Activated T-helper 1 cell treated with anti-CD3 and anti-CD28 coated beads, Interleukin-12 subunit alpha, Interleukin-12 subunit beta, Interleukin-2, Interleukin-4 antibody, amounts not matched to agents 30 ng/mL and 10 ng/mL and 1 ng/mL, durations not matched to agents 14 hours and 24 hours and 36 hours (primary cell): Measurements from ENCODE around the gene IL1RAPL1. TPM values are rescaled to one million over a fixed set of nuclear protein-coding genes. Genes with fewer than 3 reads are reported as not detected.
"Not testable (repeated sequence)": the region's sequence is repeated elsewhere in the genome, so short reads cannot be mapped to it uniquely, and the experiment has no call there.

Experiments
- DNase-seq: peaks from one replicate; pipeline ENCODE4 v3.0.0; 2021; ENCODE audit warnings: low spot score
- H3K27ac Mint-ChIP-seq: one replicate; pipeline ENCODE4 v1.8.0; 2021; ENCODE audit warnings: mild to moderate bottlenecking, mixed read lengths
- H3K27me3 Mint-ChIP-seq: one replicate; pipeline ENCODE4 v1.8.0; 2022; ENCODE audit warnings: mild to moderate bottlenecking, moderate library complexity, mixed read lengths; ENCODE audit not compliant: insufficient read depth
- H3K36me3 Mint-ChIP-seq: one replicate; pipeline ENCODE4 v1.8.0; 2021; ENCODE audit warnings: low read depth, mixed read lengths
- H3K4me1 Mint-ChIP-seq: one replicate; pipeline ENCODE4 v1.8.0; 2021; ENCODE audit warnings: low read depth, mixed read lengths
- H3K4me3 Mint-ChIP-seq: one replicate; pipeline ENCODE4 v1.8.0; 2021; ENCODE audit warnings: mild to moderate bottlenecking, moderate library complexity, mixed read lengths
- H3K9me3 Mint-ChIP-seq: one replicate; pipeline ENCODE4 v1.8.0; 2021; ENCODE audit warnings: mixed read lengths
- intact Hi-C: fragments of 100-400 bp; cut with micrococcal nuclease; formaldehyde crosslinking; loops from one replicate; pipeline ENCODE4 v1.15.1; 2024
- total RNA-seq: library from RNA; stranded (reverse); gene quantifications from 2 replicates; pipeline ENCODE4 v1.2.3, GENCODE V29; 2022

The IL1RAPL1 gene
- total RNA-seq, 1 donor from 2014 or later, result not detected

DNA sequence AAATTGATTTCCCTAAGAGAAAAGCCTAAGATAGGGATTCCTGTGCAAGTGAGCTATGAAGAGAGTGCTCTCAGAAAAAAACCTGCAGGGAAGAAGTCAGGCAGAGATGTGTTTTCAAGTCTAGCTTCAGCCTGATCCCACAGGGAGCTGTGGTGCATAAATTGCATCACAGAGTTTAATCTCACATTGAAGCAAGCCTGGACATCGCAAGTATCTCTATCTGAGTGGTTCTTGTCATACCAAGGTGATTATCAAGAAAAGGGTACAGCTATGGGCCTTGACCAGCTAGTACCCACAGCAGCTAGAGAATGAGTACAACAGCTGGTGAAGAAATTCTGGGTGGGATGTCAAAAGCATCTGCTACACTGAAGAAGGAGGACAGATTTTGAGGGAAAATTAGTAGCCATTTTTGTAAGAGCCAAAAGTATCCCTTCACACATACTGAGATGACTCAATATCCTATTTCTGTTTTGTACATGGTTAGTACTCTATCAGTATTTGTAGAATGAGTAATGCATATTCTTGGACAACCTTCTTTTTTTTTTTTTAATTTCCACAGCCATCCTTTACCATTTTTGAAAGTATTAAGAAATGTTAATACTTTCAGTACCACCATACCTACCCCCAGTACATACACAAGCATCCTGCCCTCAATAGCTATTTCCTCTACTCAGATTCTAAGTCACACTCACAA lies 708.9 kb downstream of the IL1RAPL1 start:
- intact Hi-C loops, result no loop called here
- no peaks in the 10 kb centered on the region for H3K4me1 Mint-ChIP-seq

DNA sequence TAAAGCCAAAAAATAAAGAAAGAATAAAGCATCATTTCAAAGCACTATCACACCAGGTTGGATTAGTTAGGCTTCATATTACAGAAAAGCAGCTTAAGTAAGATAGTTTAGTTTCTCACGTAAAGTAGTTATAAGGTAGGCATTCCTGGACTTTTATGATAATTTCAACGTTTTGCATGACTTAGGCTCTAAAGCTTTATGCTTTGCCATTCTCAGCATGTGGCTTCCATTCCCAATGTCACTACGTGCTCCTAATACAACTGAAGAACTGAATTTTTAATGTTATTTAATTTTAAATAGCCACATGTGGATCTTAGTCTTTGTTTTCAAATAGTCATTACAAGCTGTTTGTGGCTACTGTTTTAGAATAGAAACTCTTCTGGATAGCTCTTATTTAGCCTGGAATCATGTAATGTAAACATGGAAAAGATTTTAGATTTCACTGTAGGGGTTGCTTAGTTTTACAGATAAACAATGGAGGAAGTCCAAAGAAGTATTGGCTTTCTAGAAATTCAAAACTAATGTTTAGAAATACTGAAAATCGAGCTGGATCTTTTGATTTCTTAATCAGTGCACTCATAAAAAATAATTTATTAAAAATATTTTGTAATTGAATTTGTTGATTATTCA lies 710.0 kb downstream of the IL1RAPL1 start:
- no peak overlapping the region for H3K4me3 Mint-ChIP-seq
- H3K27me3 Mint-ChIP-seq, result no peaks in the 10 kb centered on the region
- intact Hi-C loops, result no loop called here
- H3K4me1 Mint-ChIP-seq, result no peaks in the 10 kb centered on the region
- no peaks in the 10 kb centered on the region for H3K9me3 Mint-ChIP-seq
- H3K27ac Mint-ChIP-seq, result no peak overlapping the region
- DNase-seq, result no peak
- no peaks in the 10 kb centered on the region for H3K36me3 Mint-ChIP-seq

More for the DNA sequence above, 708.9 kb downstream of the IL1RAPL1 start:
- Mint-ChIP-seq H3K27me3 (no peaks in the 10 kb centered on the region), H3K27ac (no peak overlapping the region), H3K4me3 (no peak overlapping the region), H3K9me3 (no peaks in the 10 kb centered on the region), H3K36me3 (no peaks in the 10 kb centered on the region)
- no peak for DNase-seq

DNA sequence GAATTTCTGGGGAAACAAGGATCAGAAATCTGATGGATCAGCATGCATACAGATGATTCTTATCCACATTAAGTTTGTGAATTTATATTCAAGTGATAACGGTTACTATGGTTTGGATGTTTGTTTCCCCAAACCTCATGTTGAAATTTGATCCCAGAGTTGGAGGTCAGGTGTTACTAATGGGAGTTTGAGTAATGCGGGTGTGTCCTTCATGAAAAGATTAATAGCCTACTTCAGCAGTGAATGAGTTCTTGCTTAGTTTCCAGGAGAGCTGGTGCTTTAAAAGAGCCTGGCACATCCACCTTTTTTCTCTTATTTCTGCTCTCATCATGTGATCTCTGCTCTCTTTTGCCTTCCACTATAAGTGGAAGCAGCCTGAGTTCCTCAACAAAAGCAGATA lies 712.4 kb downstream of the IL1RAPL1 start:
- no peaks in the 10 kb centered on the region for H3K9me3 Mint-ChIP-seq
- H3K4me3 Mint-ChIP-seq, result no peak overlapping the region
- H3K27ac Mint-ChIP-seq, result no peak overlapping the region
- intact Hi-C loops, result no loop called here
- H3K27me3 Mint-ChIP-seq, result no peaks in the 10 kb centered on the region
- H3K4me1 Mint-ChIP-seq, result no peaks in the 10 kb centered on the region
- DNase-seq, result no peak
- H3K36me3 Mint-ChIP-seq, result no peaks in the 10 kb centered on the region

DNA sequence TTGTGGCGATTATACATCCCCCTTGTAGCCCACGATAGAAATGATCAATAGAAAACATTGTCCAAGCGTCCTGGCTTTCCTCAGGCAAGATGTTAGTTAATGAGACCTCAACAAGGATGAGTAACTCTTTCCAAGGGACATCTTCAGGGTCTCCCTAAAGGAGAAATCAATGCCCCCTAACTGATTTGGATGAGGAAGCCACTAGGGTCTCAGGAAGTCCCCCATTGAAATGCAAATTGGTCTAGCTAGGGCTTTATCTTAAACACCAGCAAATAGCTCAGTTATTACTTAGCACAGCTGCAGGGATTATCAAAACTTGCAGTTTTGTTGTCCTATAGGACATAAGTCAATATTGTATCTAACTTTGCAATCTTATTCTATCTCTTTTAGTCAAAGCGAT lies 721.5 kb downstream of the IL1RAPL1 start:
- Mint-ChIP-seq H3K27ac (no peak overlapping the region), H3K4me1 (no peaks in the 10 kb centered on the region), H3K36me3 (no peaks in the 10 kb centered on the region), H3K4me3 (no peak overlapping the region), H3K27me3 (no peaks in the 10 kb centered on the region), H3K9me3 (peaks cover 4% of the 10 kb centered on the region)
- DNase-seq, result no peak
- intact Hi-C loops, result no loop called here

DNA sequence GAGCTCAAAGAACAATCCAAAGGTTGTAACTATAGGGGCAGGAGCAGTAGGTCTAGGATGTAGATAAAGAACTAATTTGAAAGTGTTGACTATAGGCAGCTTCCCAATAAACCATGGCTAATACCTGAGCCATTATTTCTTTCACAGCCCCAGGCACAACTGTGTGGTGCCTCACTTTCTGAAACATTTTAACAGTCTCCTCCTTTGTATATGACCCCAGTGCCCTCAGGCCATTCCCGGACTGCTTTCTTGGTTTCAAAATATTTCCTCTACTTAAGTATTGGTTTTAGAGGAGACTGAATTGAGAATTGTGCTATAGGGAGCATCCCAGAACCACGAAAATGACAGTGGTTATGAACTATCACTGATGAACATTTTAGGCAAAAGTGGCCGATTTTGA lies 728.7 kb downstream of the IL1RAPL1 start:
- H3K4me3 Mint-ChIP-seq, result no peak overlapping the region
- H3K36me3 Mint-ChIP-seq, result no peaks in the 10 kb centered on the region
- no peaks in the 10 kb centered on the region for H3K9me3 Mint-ChIP-seq
- H3K27me3 Mint-ChIP-seq, result no peaks in the 10 kb centered on the region
- no peak overlapping the region for H3K27ac Mint-ChIP-seq
- H3K4me1 Mint-ChIP-seq, result no peaks in the 10 kb centered on the region
- intact Hi-C loops, result no loop called here
- no peak for DNase-seq

DNA sequence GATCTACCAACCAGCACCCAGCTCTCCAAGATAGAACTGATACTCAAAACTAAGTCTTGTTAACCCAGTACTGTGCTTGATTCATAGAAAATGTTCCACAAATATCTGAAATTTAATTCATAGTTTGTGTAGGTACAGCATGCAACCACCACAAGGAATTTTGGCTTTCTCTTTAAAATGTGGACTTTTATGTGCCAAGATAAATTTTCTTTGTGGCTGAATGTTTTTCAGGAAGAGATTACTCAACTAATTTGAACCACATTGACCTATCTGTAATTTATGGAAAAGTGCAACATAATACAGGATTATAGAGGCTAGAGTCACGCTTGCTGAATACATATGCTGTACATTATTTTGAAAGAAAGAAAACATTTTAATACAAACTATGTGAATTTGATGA lies 730.8 kb downstream of the IL1RAPL1 start:
- no peak for DNase-seq
- H3K9me3 Mint-ChIP-seq, result no peaks in the 10 kb centered on the region
- intact Hi-C loops, result no loop called here
- no peak overlapping the region for H3K4me3 Mint-ChIP-seq
- H3K27me3 Mint-ChIP-seq, result no peaks in the 10 kb centered on the region
- no peak overlapping the region for H3K27ac Mint-ChIP-seq
- H3K4me1 Mint-ChIP-seq, result no peaks in the 10 kb centered on the region
- H3K36me3 Mint-ChIP-seq, result no peaks in the 10 kb centered on the region

DNA sequence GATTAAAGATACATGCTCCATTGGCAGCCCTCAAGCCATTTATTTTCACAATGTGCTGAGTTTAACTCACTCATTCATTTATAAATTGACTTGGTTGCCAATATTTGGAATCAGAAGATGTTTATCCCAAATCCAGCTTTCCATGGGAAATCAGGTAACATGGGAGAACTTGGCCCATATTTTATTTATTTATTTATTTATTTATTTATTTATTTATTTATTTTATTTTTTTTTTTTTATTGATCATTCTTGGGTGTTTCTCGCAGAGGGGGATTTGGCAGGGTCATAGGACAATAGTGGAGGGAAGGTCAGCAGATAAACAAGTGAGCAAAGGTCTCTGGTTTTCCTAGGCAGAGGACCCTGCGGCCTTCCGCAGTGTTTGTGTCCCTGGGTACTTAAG lies 745.2 kb downstream of the IL1RAPL1 start:
- H3K36me3 Mint-ChIP-seq, H3K27me3 Mint-ChIP-seq, H3K4me1 Mint-ChIP-seq, DNase-seq, H3K27ac Mint-ChIP-seq, H3K9me3 Mint-ChIP-seq, intact Hi-C loops, H3K4me3 Mint-ChIP-seq: not testable (repeated sequence)

DNA sequence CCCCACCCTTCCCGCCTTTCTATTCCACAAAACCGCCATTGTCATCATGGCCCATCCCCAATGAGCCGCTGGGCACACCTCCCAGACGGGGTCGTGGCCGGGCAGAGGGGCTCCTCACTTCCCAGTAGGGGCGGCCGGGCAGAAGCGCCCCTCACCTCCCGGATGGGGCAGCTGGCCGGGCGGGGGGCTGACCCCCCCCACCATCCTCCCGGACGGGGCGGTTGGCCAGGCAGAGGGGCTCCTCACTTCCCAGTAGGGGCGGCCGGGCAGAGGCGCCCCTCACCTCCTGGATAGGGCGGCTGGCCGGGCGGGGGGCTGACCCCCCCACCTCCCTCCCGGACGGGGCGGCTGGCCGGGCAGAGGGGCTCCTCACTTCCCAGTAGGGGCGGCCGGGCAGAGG lies 745.8 kb downstream of the IL1RAPL1 start:
- H3K9me3 Mint-ChIP-seq, H3K27ac Mint-ChIP-seq, H3K36me3 Mint-ChIP-seq, H3K4me3 Mint-ChIP-seq, DNase-seq, H3K27me3 Mint-ChIP-seq, intact Hi-C loops, H3K4me1 Mint-ChIP-seq: not testable (repeated sequence)

DNA sequence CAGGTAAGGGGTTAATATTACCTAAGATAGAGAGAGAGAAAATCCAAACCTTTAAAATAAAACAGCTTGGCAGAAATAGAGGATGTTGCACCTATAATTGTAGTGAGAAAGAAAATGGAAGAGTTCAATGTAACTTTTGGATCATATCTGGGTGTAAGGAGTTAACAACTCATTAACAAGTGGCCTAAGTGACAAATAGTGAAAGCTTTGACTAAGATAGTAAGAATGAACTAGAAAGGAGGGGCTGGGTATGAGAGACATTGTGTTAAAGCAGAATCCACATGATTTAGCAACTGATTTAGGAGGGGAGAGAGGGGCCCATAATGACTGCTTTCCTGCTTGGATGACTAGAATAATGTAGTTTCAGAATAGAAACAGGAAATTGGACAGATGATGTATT lies 761.0 kb downstream of the IL1RAPL1 start:
- Mint-ChIP-seq H3K36me3 (no peaks in the 10 kb centered on the region), H3K27me3 (no peaks in the 10 kb centered on the region), H3K4me3 (no peak overlapping the region), H3K4me1 (no peaks in the 10 kb centered on the region), H3K27ac (no peak overlapping the region), H3K9me3 (no peaks in the 10 kb centered on the region)
- DNase-seq, result no peak
- intact Hi-C loops, result no loop called here

DNA sequence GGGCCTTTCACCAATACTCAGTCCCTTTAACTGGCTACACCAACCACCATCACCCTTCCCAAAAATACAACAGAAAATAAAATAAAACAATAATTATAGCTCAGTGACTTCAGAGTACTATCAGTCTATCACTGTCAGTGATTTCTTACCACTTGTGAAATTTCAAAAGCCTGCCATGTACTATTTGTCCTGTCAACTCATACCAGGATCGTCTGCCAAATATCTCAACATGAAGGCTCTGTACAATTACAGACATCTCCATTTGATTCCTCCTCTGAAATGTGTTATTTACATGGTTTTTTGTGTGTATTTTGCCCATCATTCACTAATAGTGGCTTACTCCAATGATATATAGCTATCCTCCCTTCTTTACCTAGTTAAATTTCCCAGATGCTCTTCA lies 772.0 kb downstream of the IL1RAPL1 start:
- DNase-seq, result no peak
- no peaks in the 10 kb centered on the region for H3K9me3 Mint-ChIP-seq
- no peak overlapping the region for H3K4me3 Mint-ChIP-seq
- H3K27me3 Mint-ChIP-seq, result no peaks in the 10 kb centered on the region
- H3K36me3 Mint-ChIP-seq, result no peaks in the 10 kb centered on the region
- no peak overlapping the region for H3K27ac Mint-ChIP-seq
- intact Hi-C loops, result no loop called here
- no peaks in the 10 kb centered on the region for H3K4me1 Mint-ChIP-seq

DNA sequence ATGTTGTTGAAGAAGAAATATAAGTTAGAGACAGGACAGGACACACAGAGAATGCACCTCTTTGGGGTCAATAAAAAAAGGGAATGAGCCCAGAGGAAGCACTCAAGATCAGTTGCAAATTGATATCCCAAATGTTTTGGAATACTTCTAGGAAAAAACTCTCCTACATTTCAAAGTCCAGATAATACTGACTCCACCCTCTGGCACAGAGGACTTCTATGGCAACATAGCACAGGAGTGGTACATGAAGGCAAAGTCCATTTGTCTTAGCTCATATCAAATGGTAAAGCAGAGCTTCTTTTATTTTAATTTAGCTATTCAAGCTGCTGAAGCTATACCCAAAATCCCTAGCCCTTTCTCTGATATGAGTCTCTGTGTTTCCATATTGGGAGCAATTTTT lies 787.5 kb downstream of the IL1RAPL1 start:
- intact Hi-C loops, H3K4me1 Mint-ChIP-seq, H3K36me3 Mint-ChIP-seq, H3K27me3 Mint-ChIP-seq, DNase-seq, H3K27ac Mint-ChIP-seq, H3K4me3 Mint-ChIP-seq, H3K9me3 Mint-ChIP-seq: not testable (repeated sequence)

DNA sequence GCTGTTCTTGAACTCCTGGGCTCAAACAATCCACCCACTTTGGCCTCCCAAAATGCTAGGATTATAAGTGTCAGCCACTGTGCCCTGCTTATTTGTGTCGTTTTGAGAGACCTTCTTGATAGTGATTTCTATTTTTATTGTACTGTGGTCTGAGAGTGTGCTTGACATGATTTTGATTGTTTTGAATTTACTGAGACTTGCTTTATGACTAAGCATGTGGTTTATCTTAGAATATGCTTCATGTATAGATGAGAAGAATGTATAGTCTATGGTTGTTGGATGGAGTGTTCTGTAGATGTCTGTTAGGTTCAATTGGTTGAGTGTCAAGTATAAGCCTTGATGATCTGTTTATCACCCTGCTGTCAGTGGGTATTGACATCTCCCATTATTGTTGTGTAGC lies 789.3 kb downstream of the IL1RAPL1 start:
- Mint-ChIP-seq H3K4me3 (no peak overlapping the region), H3K9me3 (peaks cover 4% of the 10 kb centered on the region), H3K4me1 (no peaks in the 10 kb centered on the region), H3K27me3 (no peaks in the 10 kb centered on the region), H3K27ac (no peak overlapping the region), H3K36me3 (no peaks in the 10 kb centered on the region)
- DNase-seq, result no peak
- intact Hi-C loops, result no loop called here

DNA sequence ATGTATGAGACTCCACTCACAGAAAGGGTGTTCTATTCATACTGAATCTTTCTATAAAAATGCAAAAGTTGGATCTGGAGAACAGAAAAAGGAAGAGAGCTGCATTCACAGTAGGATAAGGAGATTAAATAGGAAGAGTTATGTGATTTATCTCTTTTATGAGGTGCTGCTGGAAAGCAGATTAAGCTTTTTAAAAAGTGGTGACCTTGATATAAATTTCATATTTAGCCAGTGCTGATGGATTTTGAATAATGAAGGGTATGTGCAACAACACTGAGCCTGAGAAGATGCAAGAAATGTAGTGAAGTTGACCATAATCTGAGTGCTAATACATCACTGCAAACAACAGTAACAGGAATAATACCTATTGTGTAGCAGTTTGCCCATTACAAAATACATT lies 795.6 kb downstream of the IL1RAPL1 start:
- Mint-ChIP-seq H3K4me1 (no peaks in the 10 kb centered on the region), H3K9me3 (peaks cover 4% of the 10 kb centered on the region), H3K36me3 (no peaks in the 10 kb centered on the region), H3K27ac (no peak overlapping the region), H3K27me3 (no peaks in the 10 kb centered on the region), H3K4me3 (no peak overlapping the region)
- intact Hi-C loops, result no loop called here
- no peak for DNase-seq

DNA sequence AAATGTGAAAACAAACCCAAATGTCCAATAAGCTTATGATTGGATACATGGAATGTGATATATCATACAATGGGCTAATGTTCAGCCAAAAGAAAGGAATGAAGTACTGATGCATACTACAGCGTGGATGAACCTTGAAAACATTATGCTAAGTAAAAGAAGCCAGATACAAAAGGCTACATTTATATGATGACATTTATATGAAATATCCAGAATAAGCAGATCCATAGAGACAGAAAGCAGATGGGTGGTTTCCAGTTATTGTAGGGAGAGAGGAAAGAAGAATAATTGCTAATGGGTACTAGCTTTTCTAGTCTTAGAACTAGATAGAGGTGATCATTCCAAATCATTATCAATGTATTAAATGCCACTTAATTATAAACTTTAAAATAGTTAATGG lies 801.3 kb downstream of the IL1RAPL1 start:
- Mint-ChIP-seq H3K27ac (no peak overlapping the region), H3K9me3 (peaks cover 4% of the 10 kb centered on the region), H3K4me3 (no peak overlapping the region), H3K27me3 (no peaks in the 10 kb centered on the region), H3K36me3 (no peaks in the 10 kb centered on the region), H3K4me1 (no peaks in the 10 kb centered on the region)
- intact Hi-C loops, result no loop called here
- DNase-seq, result no peak
